Activated naive CD4-positive, alpha-beta T cell treated with anti-CD3 and anti-CD28 coated beads, Interleukin-2, amount 50 U/mL, for 24 hours (primary cell): ENCODE measurements around the gene MRRF.
A peak's percentile ranks its signal among the peaks of the same experiment; 100 is the strongest.

Experiments used
- H3K27ac Mint-ChIP-seq: one replicate; pipeline ENCODE4 v1.8.0; 2021; ENCODE audit warnings: mild to moderate bottlenecking, mixed read lengths
- H3K27me3 Mint-ChIP-seq: one replicate; pipeline ENCODE4 v1.8.0; 2021; ENCODE audit warnings: mixed read lengths
- H3K36me3 Mint-ChIP-seq: one replicate; pipeline ENCODE4 v1.8.0; 2021; ENCODE audit warnings: mixed read lengths
- H3K4me1 Mint-ChIP-seq: one replicate; pipeline ENCODE4 v1.8.0; 2021; ENCODE audit warnings: mixed read lengths
- H3K4me3 Mint-ChIP-seq: one replicate; pipeline ENCODE4 v1.8.0; 2021; ENCODE audit warnings: mild to moderate bottlenecking, mixed read lengths
- H3K9me3 Mint-ChIP-seq: one replicate; pipeline ENCODE4 v1.8.0; 2021; ENCODE audit warnings: mixed read lengths

Gene MRRF

DNA sequence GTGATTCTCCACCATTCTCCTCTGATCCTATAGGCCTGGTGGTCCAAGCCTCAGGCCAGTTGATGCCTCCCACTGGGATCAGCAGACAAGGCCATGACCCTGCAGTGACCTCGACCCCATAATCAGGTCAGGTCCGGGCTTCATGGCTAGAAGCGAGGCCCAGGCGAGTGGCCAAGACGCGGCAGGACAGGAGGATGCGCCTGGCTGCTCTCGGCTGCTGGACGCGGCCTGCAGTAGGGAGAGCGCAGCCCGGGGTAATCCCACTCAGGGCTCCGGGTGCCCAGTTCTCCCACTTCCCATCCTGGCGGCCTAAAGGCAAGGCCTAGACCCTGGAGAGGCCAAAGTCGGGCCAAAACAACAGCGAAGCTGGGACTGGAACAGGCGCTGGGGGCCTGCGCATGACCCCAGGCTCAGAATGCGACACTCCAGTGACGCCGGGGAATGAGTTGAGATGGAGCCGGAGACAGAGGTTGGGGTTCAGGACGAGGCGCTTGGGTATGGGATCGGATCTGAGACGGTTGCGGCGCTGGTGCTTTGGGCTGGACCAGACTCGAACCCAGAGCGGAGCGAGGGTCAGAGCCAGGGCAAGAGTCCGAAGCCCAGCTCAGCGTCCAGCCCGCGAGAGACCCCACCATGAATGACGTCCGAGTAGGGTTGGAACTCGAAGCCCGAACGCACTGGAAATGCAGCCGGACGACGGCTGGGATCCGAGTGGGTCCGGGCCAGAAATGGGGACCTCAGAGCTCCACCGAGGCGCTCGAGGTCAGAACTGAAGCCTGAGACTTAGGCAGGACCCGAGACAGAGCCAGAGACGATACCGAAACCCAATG lies 39.2 kb upstream of the MRRF start:
- Mint-ChIP-seq H3K9me3 (no peaks in the 10 kb centered on the region), H3K36me3 (no peaks in the 10 kb centered on the region), H3K27me3 (peaks cover 39% of the 10 kb centered on the region), H3K27ac (no peak overlapping the region), H3K4me1 (peaks cover 9% of the 10 kb centered on the region), H3K4me3 (no peak overlapping the region)

DNA sequence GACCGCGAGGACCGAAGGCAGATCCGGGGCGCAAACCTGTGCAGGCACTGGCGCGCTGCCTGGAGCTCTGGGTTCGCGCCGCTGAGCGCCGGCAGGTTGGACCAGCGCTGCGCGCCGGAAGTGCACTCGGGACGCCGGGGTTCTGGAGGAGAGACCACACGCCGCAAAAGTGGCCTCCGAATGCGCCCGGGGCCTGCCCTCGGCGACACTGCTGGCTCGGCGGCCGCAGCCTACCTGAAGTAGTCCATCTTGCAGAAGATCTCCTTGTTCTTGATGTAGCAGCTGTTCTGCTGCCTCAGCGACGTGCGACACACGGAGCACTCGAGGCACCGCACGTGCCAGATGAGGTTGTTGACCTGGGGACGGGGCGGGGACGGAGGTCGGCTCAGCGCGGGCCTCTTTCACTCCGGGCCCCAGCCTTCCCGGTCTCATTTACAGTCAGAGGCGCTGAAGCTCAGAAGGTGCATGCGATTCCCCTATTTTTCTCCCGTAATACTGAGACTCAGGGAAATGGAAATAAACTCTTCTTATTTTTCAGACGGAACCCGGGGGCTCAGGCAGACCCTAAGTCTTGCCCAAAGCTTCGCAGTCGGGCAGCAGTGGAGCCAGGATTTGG lies 38.4 kb upstream of the MRRF start:
- Mint-ChIP-seq H3K36me3 (no peaks in the 10 kb centered on the region), H3K4me1 (peaks cover 9% of the 10 kb centered on the region), H3K4me3 (no peak overlapping the region), H3K27me3 (peaks cover 38% of the 10 kb centered on the region), H3K27ac (no peak overlapping the region), H3K9me3 (no peaks in the 10 kb centered on the region)

DNA sequence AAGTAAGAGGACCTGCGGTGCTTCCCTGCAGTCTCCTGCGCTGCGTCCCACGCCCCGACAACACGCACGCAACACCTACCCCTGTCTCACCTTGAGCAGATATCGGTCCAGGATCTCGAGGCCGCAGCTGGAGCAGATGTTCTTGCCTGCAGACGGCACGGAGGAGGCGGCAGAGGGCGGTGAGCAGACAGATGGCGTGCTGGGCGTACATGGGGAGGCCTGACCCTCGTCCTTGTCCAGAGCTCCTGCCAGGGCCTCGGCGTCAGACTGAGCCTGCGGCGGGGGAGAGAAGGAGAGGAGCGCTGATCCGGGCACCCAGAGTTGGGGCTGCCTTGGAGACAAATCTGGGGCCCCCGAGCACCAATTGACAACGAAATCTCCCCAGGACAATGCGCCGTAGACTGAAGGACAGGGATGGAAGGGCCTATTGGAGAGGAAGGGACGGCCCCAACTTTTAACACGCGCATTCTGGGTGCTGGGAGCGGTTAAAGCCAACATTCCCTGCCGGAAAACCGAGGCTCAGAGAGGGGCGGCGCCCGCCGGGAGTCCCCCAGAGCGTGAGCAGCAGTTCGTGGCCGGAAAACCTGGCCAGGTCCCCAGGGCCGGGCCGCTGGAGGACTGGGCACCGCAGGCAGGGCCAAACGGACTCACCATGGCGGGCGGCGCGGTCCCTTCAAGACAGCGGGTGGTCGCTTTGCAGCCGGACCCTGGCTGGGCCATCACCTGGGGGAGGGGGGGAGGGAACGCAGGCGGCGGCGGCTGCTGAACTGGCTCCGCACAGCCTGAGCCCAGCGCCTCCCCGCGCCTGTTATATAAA lies 37.7 kb upstream of the MRRF start:
- peaks cover 9% of the 10 kb centered on the region for H3K4me1 Mint-ChIP-seq
- no peaks in the 10 kb centered on the region for H3K9me3 Mint-ChIP-seq
- no peak overlapping the region for H3K27ac Mint-ChIP-seq
- H3K36me3 Mint-ChIP-seq: no peaks in the 10 kb centered on the region
- H3K4me3 Mint-ChIP-seq: no peak overlapping the region
- H3K27me3 Mint-ChIP-seq: peaks cover 32% of the 10 kb centered on the region

DNA sequence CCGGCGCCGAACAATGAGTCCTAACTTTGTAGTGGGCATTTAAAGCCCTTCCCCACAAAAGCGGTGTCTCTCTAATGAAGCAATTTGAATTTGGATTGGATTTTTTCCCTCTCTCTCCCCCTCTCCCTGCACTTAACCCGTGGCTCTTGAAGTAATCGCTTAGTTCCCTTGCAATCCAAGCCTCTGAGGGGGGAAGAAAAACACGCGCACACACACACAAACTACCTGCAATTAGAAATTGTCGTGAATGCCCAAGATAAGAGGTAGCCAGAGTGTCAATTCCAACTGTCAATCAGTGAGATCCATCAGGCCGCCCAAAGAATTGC lies 37.1 kb upstream of the MRRF start:
- peaks cover 27% of the 10 kb centered on the region for H3K27me3 Mint-ChIP-seq
- H3K27ac Mint-ChIP-seq: no peak overlapping the region
- H3K4me1 Mint-ChIP-seq: peaks cover 9% of the 10 kb centered on the region

DNA sequence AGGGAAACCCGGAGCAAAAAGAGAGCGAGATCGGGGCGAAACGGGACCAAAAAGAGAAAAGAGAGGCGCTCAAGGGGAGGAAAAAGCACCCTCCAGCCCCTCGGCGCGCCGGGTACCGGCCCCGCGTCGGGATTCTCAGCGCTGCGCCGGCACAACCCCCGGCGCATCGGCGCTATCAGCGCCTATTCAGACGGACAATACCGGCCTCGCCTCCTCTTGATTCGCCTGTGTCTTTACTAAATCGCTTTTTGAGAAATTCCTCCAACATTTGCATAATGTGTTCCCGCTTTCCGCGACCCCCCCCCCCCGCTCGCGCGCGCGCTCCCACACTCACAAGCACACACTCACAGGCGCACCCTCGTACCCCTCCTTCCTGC lies 36.5 kb upstream of the MRRF start:
- Mint-ChIP-seq H3K4me3 (peak overlapping the region; percentile 19), H3K4me1 (peaks cover 5% of the 10 kb centered on the region), H3K36me3 (no peaks in the 10 kb centered on the region), H3K27me3 (peaks cover 23% of the 10 kb centered on the region), H3K9me3 (no peaks in the 10 kb centered on the region), H3K27ac (no peak overlapping the region)

More for the DNA sequence above, 37.1 kb upstream of the MRRF start:
- no peaks in the 10 kb centered on the region for H3K9me3 Mint-ChIP-seq
- no peak overlapping the region for H3K4me3 Mint-ChIP-seq
- H3K36me3 Mint-ChIP-seq: no peaks in the 10 kb centered on the region

DNA sequence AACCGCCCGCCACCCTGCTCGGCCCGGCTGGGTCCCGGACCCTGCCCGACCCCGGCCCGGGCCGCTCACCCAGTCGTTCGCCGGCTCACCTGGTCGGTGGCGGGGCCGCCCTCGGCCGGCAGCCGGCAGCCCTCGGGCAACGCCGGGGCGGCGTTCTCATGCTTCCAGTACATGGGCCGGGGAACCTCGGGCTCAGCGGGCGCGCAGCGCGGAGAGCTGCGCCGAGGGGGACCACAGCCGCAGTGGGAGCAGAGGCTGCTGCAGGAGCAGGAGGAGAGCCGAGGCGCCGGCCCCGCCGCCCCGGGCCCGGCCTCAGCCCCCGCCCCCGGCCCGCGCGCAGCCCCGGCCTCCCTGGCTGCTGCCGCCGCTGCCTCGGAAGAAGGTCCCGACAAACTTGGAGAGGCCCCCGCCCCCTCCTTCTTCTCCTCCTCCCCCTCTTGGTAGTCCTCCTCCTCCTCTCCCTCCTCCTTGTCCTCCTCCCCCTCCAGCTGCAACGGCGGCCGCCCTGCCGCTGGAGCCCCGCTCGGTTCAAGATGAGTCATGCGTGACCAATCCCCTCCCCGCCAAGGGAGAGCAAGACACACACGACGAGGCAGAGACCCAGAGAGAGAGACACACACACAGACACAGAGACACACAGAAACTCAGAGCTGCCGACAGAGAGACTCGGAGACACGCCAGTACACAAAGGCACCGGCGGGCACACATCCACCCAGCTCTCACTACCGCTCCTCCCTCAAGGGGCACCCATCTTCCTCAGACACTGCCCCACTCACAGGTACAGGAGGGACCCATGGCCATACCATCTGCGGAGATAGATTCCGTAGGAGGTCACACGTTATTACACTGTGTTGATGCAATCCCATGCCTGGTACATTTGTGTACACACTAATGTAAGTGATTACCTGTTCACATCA lies 35.9 kb upstream of the MRRF start, which contains the start of gene LHX6:
Gene LHX6 (minus strand): TSS at position 390 of the 917 bp plus-strand sequence. CDS start 217 bp downstream, at position 173.
- Mint-ChIP-seq H3K27ac (no peak within 1 kb of the TSS), H3K27me3 (peaks cover 19% of the 10 kb centered on the region), H3K36me3 (no peaks in the 10 kb centered on the region)

DNA sequence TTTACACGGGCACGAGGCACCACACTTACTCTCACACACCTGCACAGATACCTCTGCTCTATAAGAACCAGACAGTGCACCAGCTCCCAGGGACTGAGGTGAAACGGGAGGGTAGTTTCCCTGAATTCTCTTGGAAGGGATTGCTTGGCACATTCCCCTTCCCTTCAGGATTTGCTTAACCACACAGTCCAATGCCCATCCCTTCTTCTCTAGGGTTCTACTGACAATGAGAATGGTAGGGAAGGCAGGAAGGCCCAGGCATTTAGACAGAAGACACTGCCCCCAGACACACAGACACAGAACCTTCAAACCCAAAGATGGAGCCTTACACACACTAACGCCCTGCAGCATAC lies 35.2 kb upstream of the MRRF start:
- Mint-ChIP-seq H3K4me3 (no peak overlapping the region), H3K36me3 (no peaks in the 10 kb centered on the region), H3K27me3 (peaks cover 16% of the 10 kb centered on the region), H3K27ac (no peak overlapping the region), H3K4me1 (peaks cover 4% of the 10 kb centered on the region), H3K9me3 (no peaks in the 10 kb centered on the region)

More for the DNA sequence above, 35.9 kb upstream of the MRRF start, which contains the start of gene LHX6:
- Mint-ChIP-seq H3K9me3 (no peaks in the 10 kb centered on the region), H3K4me3 (peak within 1 kb of the TSS; percentile 19), H3K4me1 (peaks cover 4% of the 10 kb centered on the region)

DNA sequence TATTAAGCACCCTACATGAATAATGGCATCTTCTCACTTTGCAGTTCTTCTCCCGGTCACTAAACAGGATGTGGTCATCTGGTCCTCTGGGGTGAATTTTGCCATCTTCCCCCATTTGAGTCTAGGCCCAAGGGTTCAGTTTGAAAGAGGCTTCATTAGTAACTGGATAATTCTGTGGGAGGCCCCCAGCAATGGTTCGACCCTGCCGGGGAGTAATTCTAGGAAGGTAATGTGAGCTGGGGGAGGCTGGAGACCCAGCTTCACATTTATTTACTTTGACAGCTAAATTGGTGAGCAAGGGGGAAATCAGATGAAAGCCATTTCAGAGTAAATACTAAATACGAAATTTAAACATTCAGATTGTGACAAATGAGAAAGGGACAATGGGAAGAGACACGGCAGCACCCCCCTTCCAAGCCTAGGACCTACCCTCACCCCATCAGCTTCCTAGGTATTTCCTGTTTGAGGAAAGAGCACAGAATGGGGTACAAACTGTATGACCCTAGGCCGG lies 31.8 kb upstream of the MRRF start:
- H3K27me3 Mint-ChIP-seq: no peaks in the 10 kb centered on the region
- no peak overlapping the region for H3K4me3 Mint-ChIP-seq
- no peaks in the 10 kb centered on the region for H3K4me1 Mint-ChIP-seq
- H3K36me3 Mint-ChIP-seq: no peaks in the 10 kb centered on the region
- no peak overlapping the region for H3K27ac Mint-ChIP-seq
- H3K9me3 Mint-ChIP-seq: no peaks in the 10 kb centered on the region

DNA sequence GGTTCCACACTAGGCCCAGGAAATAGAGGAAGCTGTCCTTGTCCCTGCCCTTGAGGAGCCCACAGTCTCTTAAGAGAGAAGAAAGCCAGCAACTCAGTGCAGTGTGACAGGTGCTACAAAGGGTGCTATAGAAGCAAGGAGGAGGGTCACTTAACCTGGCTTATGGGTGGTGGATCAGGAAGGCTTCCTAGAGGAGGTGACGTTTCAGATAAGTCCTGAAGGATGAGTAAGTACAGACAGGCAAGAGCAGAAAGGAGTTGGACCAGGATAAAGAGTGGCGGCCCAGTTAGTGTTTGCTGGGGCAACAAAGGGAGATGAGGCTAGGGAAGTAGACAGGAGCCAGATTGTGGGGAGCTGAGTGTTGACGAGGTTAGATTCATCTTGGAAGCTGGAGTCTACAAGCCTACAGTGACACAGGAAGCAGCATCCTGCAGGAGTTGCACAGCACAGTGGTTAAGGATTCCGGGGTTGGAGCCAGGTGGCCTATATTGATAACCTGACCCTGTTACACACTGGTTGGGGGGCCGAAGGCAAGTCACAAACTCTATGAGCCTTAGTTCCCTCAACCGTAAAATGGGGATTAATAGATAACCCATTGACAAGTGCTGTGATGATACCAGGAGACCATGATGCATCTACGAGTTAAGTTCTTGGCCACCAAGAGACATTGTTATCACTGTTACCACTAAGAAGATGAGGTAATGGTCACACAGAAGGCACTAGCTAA lies 30.5 kb upstream of the MRRF start:
- H3K9me3 Mint-ChIP-seq: no peaks in the 10 kb centered on the region
- H3K27ac Mint-ChIP-seq: no peak overlapping the region
- no peaks in the 10 kb centered on the region for H3K4me1 Mint-ChIP-seq
- no peak overlapping the region for H3K4me3 Mint-ChIP-seq
- H3K36me3 Mint-ChIP-seq: peaks cover 5% of the 10 kb centered on the region
- no peaks in the 10 kb centered on the region for H3K27me3 Mint-ChIP-seq

DNA sequence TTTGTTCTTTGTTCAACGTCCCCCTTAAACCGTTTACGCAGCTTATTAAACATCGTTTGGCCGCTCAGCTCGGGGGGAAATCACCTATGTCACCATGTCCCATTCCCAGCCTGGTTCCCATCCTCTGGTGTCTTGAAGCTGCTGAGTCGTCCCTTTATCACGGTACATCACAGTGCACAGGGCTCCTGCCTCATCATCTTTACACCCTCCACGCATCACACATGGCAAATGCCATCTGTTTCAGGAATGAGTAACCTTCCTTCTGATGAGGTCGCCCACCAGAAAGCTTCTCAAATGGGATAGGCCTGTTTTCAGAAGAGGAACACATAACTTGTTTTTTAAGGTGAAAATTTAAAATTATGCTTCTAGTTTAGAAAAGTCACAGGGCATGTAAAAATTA lies 28.0 kb upstream of the MRRF start:
- Mint-ChIP-seq H3K36me3 (peaks cover 10% of the 10 kb centered on the region), H3K27ac (no peak overlapping the region), H3K27me3 (no peaks in the 10 kb centered on the region), H3K4me1 (no peaks in the 10 kb centered on the region), H3K4me3 (no peak overlapping the region), H3K9me3 (no peaks in the 10 kb centered on the region)

DNA sequence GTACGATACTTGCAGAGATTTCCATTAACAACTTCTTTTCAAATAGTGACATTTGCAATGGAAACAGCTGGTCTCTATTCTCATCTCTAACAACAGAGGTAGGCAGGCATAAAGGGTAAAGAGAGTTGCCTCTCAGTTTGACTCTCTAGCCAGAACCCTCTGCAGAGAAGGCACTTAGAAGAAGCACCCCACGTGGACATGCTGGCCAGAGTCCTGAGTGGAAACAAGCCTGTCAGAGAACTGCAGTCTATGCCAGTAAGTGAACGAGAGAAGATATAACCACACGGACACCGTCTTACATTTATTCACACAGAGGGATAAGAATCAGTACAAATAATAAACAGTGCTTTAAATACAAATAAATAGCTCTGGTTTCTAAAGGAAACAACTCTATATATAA lies 25.0 kb upstream of the MRRF start:
- Mint-ChIP-seq H3K9me3 (no peaks in the 10 kb centered on the region), H3K36me3 (peaks cover 14% of the 10 kb centered on the region), H3K4me3 (no peak overlapping the region), H3K27me3 (no peaks in the 10 kb centered on the region), H3K27ac (no peak overlapping the region), H3K4me1 (no peaks in the 10 kb centered on the region)

DNA sequence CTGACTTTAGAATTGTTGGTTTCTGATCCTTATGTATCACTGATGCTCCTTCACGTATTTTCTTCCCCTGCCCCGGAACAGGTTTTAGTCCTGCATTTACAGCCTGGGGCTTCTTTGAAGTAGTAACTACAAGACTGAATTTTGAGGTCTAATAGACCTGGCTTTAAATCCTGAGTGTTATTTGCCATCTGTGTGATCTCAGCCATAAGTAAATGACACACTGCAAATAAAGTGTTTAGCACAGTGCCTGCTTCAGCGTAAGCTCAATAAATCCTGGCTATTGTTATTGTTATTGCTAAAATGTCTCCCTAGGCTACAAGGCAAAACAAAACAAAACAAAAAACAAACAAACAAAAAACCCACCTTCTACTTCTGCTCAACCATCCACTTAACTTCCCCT lies 20.3 kb upstream of the MRRF start:
- peaks cover 17% of the 10 kb centered on the region for H3K36me3 Mint-ChIP-seq
- H3K4me1 Mint-ChIP-seq: no peaks in the 10 kb centered on the region
- H3K27ac Mint-ChIP-seq: no peak overlapping the region
- H3K27me3 Mint-ChIP-seq: no peaks in the 10 kb centered on the region
- no peak overlapping the region for H3K4me3 Mint-ChIP-seq
- H3K9me3 Mint-ChIP-seq: no peaks in the 10 kb centered on the region

DNA sequence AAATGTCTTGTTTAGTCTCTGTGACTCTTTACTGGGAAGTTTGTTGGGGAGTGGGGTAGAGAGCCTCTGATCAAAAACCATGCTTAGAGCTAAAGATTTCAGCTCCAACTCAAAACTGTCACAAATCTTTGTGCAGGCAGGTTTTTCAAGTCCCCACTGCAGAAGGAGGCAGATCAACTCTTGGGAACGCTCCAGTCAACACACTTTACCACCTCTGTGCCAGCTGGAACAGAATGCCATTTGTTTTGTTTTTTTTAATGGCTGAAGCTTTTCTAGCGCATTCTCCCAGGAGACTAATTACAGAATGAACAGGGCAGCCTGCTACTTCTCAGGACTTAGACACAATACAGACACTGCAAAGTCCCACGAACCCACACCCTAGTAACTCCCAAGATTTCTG lies 18.0 kb upstream of the MRRF start:
- H3K36me3 Mint-ChIP-seq: peaks cover 23% of the 10 kb centered on the region
- H3K4me3 Mint-ChIP-seq: no peak overlapping the region
- no peaks in the 10 kb centered on the region for H3K27me3 Mint-ChIP-seq
- H3K27ac Mint-ChIP-seq: peak overlapping the region; percentile 12
- no peaks in the 10 kb centered on the region for H3K9me3 Mint-ChIP-seq
- peaks cover 5% of the 10 kb centered on the region for H3K4me1 Mint-ChIP-seq

DNA sequence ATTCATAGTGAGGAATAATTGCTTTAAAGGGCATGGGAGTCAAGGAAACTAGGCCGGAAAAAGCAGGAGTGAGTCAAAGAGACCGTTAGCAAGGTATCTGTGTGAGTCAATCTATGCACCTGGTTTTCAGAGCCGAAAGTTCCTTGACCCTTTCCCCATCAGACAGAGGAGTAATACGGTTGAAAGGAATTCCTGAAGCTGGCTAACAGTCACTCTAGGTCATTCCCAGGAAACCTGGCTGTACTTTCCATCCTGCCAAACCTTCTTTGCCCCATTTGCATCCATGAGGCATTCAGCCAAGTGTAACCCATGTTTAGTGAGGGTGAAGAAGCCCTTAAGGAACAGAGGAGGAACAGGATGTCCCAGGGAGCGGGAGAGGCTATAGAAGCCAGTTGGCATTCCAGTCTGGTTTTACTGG lies 16.2 kb upstream of the MRRF start:
- Mint-ChIP-seq H3K36me3 (peaks cover 25% of the 10 kb centered on the region), H3K9me3 (no peaks in the 10 kb centered on the region), H3K27ac (no peak overlapping the region), H3K4me1 (peaks cover 16% of the 10 kb centered on the region), H3K27me3 (no peaks in the 10 kb centered on the region), H3K4me3 (no peak overlapping the region)
